ENCODE results near the gene ATP6V0B. TPM values are rescaled to one million over a fixed set of nuclear protein-coding genes. Genes with fewer than 3 reads are reported as not detected.

ATP6V0B gene
- total RNA-seq, 1 experiment from 2014 or later: 235 TPM

DNA sequence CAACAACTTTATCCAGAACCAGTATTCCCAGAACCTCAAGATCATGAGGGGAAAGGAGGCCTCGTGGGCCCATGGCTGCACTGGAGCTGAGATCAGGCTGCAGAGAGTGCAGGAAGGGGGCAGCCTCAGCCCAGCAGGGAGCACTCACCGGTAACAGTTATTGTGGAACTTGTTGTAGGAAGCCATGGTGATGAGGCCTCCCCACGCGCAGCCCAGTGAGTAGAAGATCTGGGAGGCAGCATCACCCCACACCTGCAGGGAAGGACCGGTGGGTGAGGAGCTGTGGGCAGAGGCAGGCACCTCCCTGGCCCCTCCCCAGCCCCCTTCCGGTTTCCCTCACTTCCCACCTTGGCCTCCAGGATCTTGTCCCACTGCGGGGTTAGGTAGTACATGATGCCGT, 27.4 kb downstream of the ATP6V0B start:
- Histone ChIP-seq H3K27me3 (replicated peaks) (no peaks in the 10 kb centered on the region), H3K4me1 (replicated peaks) (peaks cover 5% of the 10 kb centered on the region), H3K27ac (no peak overlapping the region), H3K9me3 (replicated peaks) (no peaks in the 10 kb centered on the region), H3K4me3 (no peak overlapping the region), H3K36me3 (no peaks in the 10 kb centered on the region)
- no peak for DNase-seq (ENCODE audit: low read depth in 1 of 2, low spot score in 2 of 2)

DNA sequence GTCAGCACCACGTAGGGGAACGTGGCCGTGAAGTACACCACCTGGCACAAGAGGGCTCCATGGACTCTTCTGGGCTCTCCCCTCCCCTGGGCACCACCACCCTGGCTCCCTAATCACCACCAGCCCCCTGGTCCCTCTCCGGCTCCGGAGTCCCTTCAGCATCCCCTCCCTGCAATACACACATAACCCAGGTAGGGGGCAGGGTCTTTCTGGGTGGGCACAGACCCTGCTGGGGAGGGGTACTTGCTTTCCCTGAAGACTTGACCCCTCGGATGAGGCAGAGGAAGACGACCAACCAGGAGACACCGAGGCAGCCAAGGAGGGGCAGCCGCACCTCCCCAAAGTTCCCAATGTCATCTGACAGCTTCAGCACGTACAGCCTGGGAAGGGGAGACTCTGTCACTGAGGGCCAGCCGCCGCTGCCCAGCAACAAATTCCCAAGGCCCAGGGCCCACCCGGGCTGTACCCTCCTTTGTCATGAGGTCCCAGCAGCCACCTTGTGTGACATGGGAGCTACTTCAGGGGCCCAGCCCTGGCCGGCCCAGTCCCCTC, 27.9 kb downstream of the ATP6V0B start:
- DNase-seq (ENCODE audit: low read depth in 1 of 2, low spot score in 2 of 2): no peak
- no peak overlapping the region for H3K4me3 ChIP-seq
- H3K27ac ChIP-seq: no peak overlapping the region
- H3K4me1 ChIP-seq (replicated peaks): peaks cover 5% of the 10 kb centered on the region
- no peaks in the 10 kb centered on the region for H3K36me3 ChIP-seq
- no peaks in the 10 kb centered on the region for H3K27me3 ChIP-seq (replicated peaks)
- H3K9me3 ChIP-seq (replicated peaks): no peaks in the 10 kb centered on the region

DNA sequence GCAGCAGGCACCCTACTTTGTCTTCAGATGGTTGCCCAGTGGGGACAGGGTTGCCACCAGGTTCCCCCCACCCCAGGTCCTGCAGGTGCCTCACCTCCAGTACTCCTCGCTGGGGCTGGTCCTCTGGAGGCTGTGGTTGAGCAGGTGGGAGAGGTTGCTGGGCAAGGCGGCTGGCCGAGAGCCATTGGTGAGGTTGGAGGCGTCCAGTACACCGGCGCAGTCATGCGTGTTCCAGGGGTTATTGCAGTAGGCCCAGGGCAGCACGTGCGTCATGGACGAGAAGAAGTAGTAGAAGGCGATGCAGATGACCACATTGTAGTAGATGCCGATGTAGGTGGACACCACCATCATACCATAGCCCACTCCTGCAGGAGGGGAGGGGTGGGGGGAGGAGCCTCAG, 33.5 kb downstream of the ATP6V0B start:
- no peak overlapping the region for H3K27ac ChIP-seq
- H3K4me1 ChIP-seq (replicated peaks): no peaks in the 10 kb centered on the region
- no peak for DNase-seq (ENCODE audit: low read depth in 1 of 2, low spot score in 2 of 2)
- H3K4me3 ChIP-seq: no peak overlapping the region
- no peaks in the 10 kb centered on the region for H3K36me3 ChIP-seq
- H3K9me3 ChIP-seq (replicated peaks): no peaks in the 10 kb centered on the region
- H3K27me3 ChIP-seq (replicated peaks): no peaks in the 10 kb centered on the region

DNA sequence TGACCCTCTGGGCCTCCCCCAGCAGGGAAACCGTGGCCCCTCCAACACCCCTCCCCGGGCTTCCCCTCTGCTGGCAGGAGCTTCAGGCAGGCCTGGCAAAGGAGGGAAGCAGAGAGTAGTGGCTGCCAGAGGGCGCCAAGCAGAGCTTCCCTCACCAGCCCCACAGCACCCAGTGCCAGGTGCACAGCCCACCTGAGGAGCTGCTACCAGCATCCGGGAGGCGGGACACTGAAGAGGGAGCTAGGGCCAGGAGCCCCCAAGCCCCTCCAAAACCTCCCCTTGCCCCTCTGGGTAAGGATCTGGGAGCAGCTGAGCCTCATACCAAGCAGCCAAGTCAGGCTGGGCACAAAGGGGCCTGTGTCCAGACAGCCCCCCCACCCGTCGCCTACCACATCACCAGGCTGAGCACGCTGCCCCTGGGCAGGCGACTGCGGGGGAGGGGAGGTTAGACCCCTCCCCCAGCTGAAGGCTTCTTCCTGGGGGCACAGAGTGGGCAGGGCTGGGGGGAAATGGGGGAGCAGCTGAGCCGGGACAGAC, 36.2 kb downstream of the ATP6V0B start:
- H3K4me3 ChIP-seq: no peak overlapping the region
- H3K27ac ChIP-seq: no peak overlapping the region
- no peaks in the 10 kb centered on the region for H3K27me3 ChIP-seq (replicated peaks)
- no peaks in the 10 kb centered on the region for H3K36me3 ChIP-seq
- no peaks in the 10 kb centered on the region for H3K4me1 ChIP-seq (replicated peaks)
- no peak for DNase-seq (ENCODE audit: low read depth in 1 of 2, low spot score in 2 of 2)
- H3K9me3 ChIP-seq (replicated peaks): no peaks in the 10 kb centered on the region

DNA sequence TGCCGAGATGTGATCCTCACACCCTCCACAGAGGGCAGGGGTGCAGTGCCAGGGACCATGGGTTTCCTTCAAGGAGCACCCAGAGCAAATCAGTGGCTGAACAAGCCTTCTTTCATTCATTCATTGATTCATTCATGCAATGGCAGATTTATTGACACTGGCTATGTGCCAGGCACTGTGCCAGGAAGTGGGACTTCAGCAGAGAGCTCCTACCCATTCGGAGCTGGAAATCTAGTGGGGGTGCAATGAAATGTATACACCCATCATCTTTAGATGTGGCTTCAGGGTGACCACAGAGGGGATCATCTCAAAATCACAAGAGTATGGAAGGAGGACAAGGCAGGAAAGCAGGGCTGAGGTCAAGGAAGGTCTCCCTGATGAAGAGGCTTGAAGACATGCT, 37.6 kb downstream of the ATP6V0B start:
- Histone ChIP-seq H3K4me3 (no peak overlapping the region), H3K27me3 (replicated peaks) (no peaks in the 10 kb centered on the region), H3K27ac (no peak overlapping the region), H3K9me3 (replicated peaks) (no peaks in the 10 kb centered on the region), H3K4me1 (replicated peaks) (no peaks in the 10 kb centered on the region), H3K36me3 (no peaks in the 10 kb centered on the region)
- DNase-seq (ENCODE audit: low read depth in 1 of 2, low spot score in 2 of 2): no peak

DNA sequence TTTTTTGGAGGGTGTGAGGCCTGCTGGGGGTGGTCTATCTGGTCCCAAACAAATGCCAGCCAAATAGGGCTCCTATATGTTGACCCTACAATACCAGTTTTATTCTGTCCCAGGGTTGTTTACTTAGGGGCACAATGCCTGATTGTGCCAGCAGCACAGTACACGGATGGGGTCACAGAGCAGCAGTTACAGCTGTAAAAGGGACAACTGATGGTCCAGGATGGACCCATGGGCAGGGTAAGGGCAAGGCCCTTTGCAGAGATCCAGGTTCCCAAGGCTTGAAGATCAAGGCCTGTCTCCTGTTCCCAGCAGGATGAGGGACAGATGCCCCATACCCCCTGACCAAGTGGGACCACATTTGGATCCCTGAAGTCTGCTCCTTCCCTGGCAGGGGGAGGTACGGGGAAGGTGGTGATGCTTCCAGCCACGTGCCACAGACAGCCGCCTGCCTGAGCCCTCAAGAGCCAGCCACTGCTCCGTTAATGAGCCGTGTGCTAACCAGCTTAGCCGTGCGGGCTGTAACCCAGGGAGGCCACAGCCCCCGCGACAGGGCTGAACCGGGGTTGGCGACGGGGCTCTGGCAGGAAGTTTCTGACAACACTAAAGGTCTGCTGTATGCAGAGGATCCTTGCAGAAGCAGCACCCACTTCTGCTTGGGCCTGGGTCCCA, 38.3 kb downstream of the ATP6V0B start:
- DNase-seq (ENCODE audit: low read depth in 1 of 2, low spot score in 2 of 2): no peak
- Histone ChIP-seq H3K27me3 (replicated peaks) (no peaks in the 10 kb centered on the region), H3K27ac (no peak overlapping the region), H3K4me3 (no peak overlapping the region), H3K4me1 (replicated peaks) (no peaks in the 10 kb centered on the region), H3K9me3 (replicated peaks) (no peaks in the 10 kb centered on the region), H3K36me3 (no peaks in the 10 kb centered on the region)

DNA sequence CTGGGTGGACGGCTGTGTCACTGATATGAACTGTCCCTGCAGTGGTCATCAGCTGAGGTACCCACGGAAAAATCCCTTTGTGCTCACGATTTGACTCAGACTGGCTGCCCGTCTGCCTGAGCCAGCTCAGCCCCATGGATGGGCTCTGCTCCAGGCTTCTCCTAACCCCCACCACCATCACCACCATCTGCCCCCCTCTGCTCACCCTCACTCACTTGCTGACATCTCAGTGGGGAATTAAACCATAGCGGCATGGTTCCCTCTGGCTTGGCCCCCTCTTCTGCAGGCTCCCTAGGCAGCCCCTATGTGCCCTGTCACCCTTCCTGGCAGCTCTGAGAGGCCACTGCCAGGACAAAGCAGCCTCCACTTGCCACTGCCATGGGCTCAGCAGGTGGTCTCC, 39.2 kb downstream of the ATP6V0B start:
- Histone ChIP-seq H3K9me3 (replicated peaks) (no peaks in the 10 kb centered on the region), H3K27me3 (replicated peaks) (no peaks in the 10 kb centered on the region), H3K4me1 (replicated peaks) (no peaks in the 10 kb centered on the region), H3K27ac (no peak overlapping the region), H3K36me3 (no peaks in the 10 kb centered on the region), H3K4me3 (no peak overlapping the region)
- DNase-seq (ENCODE audit: low read depth in 1 of 2, low spot score in 2 of 2): no peak

DNA sequence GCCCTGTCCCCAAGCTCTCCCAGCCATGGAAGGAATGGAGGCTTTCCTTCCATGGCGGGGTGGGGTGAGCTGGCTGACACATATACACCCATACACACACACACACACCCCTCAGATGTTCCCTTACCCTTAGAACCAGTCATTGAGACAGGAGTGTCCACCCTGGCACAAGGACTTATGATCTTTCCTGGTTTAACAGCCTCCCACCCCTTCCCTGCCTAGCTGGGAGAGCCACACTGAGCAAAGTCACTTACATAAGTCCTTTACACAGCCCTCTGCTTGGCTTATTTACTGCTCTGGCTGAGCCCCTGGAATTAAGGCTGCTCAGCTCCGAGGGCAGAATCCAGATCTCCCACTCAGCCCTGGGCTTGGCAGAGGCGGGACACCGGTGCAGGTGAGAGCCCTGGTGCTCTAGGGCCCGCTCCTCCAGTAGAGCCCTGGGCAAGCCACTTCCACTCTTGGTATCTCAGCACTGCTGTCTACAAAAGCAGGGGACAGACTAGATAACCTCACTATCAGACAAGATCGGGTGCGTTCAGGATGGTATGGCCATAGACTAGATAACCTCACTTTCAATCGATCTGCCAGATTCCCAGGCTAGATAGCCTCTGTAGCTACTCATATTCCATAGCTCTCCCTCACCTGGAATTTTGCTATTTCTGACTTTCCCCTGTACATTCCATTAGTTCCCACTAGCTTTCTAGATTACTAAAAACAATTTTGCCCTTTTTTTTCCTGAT, 39.8 kb downstream of the ATP6V0B start:
- H3K9me3 ChIP-seq (replicated peaks): no peaks in the 10 kb centered on the region
- no peaks in the 10 kb centered on the region for H3K27me3 ChIP-seq (replicated peaks)
- no peak for DNase-seq (ENCODE audit: low read depth in 1 of 2, low spot score in 2 of 2)
- no peak overlapping the region for H3K27ac ChIP-seq
- H3K4me1 ChIP-seq (replicated peaks): no peaks in the 10 kb centered on the region
- no peaks in the 10 kb centered on the region for H3K36me3 ChIP-seq
- H3K4me3 ChIP-seq: no peak overlapping the region

DNA sequence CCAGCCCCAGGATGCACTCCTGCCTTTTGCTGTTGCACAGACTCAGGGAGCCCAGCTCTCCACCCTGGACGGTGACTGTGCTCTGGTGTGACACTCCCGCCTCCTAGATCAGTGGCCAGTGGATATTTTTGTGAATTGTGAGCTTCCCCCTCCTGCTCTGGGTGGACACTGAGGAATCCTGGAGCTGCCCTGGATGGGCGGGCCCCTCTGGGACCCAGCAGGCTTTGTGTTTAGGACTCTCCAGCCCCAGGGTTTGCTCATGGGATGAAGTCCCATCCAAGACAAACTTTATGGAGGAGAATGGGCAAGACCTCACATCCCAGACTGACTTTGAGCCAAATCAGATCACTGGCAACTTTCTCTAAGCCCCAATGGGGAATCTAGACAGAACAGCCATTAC, 40.4 kb downstream of the ATP6V0B start:
- Histone ChIP-seq H3K4me3 (no peak overlapping the region), H3K9me3 (replicated peaks) (no peaks in the 10 kb centered on the region), H3K27me3 (replicated peaks) (no peaks in the 10 kb centered on the region), H3K27ac (no peak overlapping the region), H3K4me1 (replicated peaks) (no peaks in the 10 kb centered on the region), H3K36me3 (no peaks in the 10 kb centered on the region)
- no peak for DNase-seq (ENCODE audit: low read depth in 1 of 2, low spot score in 2 of 2)

DNA sequence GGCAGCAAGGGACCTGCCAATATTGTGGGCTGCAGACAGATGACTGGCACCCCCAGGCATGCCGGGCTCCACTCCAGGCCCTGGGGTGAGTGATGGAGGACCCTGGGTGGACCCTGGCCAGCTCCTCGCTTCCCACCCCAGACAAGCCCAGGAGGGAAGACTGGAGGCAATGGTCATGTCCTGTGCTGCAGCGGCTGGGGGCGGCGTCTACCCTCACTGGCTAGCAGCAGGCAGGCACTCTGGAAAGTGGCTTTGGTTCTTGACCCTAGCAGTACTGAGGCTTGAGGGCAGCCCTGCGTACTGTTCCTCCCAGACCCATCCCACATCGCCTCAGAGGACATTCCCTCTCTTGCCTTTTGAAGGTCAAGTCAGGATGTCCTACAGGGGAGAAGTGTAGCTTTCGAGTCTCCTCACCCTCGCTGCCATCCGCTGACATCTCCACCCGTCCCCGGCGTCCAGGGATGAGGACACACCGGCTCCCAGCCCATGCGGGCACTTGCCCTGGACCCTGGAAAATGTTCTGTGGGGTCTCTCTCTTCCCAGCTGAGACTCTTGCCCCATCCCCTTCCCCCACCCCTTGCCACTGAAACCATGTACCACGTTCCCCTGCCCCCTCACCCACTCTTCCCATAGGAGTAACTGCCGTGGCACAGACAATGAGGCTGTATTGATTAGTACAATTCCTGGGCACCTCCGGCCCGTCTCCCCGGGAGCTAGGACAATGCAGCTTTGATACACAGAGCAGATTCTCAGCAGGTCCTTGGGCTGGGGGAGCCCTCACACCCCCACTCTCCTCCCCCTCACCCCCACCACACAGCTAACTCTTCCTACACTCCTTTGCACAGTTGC, 41.5 kb downstream of the ATP6V0B start:
- DNase-seq (ENCODE audit: low read depth in 1 of 2, low spot score in 2 of 2): no peak
- H3K9me3 ChIP-seq (replicated peaks): no peaks in the 10 kb centered on the region
- H3K36me3 ChIP-seq: no peaks in the 10 kb centered on the region
- no peak overlapping the region for H3K4me3 ChIP-seq
- H3K4me1 ChIP-seq (replicated peaks): no peaks in the 10 kb centered on the region
- H3K27me3 ChIP-seq (replicated peaks): no peaks in the 10 kb centered on the region
- no peak overlapping the region for H3K27ac ChIP-seq

DNA sequence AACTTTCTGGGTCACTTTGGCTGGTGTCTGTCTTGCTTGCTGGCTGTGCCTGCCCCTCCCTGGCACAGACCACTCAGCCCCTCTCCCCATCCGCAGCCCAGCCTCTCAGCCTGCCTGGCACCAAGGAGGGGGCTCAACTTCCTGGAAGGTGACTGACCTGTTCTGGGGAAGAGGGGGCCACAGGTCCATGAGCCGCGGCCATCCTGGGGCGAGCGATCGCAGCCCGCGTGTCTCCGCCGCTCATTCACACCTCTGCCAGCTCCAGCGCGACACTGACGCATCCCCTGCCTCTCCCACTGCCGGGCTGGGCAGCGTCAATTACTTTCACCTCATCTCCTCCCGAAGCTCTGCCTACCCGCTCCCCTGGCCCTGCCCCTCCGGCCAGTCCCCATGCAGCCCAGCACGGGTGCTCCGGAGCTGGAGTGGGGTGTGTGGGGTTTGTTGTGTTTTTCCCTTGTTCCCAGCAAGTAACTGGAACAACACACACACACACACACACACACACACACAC, 42.2 kb downstream of the ATP6V0B start:
- Histone ChIP-seq H3K36me3 (no peaks in the 10 kb centered on the region), H3K27ac (no peak overlapping the region), H3K4me3 (no peak overlapping the region), H3K27me3 (replicated peaks) (no peaks in the 10 kb centered on the region), H3K9me3 (replicated peaks) (no peaks in the 10 kb centered on the region), H3K4me1 (replicated peaks) (no peaks in the 10 kb centered on the region)
- DNase-seq (ENCODE audit: low read depth in 1 of 2, low spot score in 2 of 2): no peak

DNA sequence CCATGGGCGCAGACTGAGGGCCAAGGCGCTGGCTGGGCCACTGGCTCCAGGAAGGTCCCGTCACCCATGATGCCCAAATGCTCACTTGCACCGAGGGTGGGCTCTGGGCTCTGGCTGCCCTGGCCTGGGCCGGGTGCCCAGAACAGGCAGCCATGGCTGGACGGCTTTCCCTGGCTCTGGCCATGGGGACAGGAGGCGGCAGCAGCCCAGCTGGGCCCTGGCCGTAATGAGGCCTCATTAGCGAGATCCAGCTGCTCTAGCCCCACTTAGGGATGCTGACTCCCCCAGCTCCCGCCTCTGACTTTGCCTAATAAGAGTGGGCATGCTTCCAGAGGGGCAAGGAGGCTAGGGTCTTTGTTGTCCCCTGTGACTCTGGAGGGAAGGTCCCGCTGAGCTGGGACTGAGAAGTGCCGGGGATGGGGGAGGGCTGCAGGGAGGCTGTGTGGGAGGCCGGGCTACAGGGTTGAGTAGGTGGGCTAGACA, 44.7 kb downstream of the ATP6V0B start:
- DNase-seq (ENCODE audit: low read depth in 1 of 2, low spot score in 2 of 2): no peak

DNA sequence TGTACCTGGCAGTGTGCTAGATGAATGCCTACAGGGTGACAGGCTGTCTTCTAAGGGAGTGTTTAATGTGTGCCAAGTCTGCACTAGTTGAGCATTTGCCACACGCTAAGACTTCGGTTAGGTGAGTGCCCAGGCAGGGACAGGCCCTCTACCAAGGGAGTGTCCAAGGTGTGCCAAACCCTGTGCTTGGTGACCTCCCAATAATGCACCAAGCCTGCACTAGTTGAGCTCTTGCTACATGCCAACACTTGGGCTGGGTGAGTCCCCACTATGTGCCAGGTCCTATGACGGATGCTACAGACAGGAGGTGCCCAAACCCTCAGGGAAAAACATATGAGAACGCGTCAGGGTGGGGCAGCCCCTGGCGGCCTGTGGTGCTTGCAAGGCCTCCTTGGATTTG, 45.7 kb downstream of the ATP6V0B start:
- H3K27me3 ChIP-seq (replicated peaks): no peaks in the 10 kb centered on the region
- H3K4me1 ChIP-seq (replicated peaks): no peaks in the 10 kb centered on the region; the same call in 1 of the 2 replicates
- no peaks in the 10 kb centered on the region for H3K9me3 ChIP-seq (replicated peaks)
- no peak overlapping the region for H3K27ac ChIP-seq
- H3K36me3 ChIP-seq: no peaks in the 10 kb centered on the region
- no peak overlapping the region for H3K4me3 ChIP-seq
- DNase-seq (ENCODE audit: low read depth in 1 of 2, low spot score in 2 of 2): no peak

More for the DNA sequence above, 44.7 kb downstream of the ATP6V0B start:
- no peak overlapping the region for H3K4me3 ChIP-seq
- no peaks in the 10 kb centered on the region for H3K9me3 ChIP-seq (replicated peaks)
- no peaks in the 10 kb centered on the region for H3K36me3 ChIP-seq
- no peaks in the 10 kb centered on the region for H3K27me3 ChIP-seq (replicated peaks)
- H3K4me1 ChIP-seq (replicated peaks): no peaks in the 10 kb centered on the region
- no peak overlapping the region for H3K27ac ChIP-seq

Data from SJSA1 (cell line).